IMR-90 (cell line): ENCODE measurements around the gene DOCK1. TPM values are rescaled to one million over a fixed set of nuclear protein-coding genes. Genes with fewer than 3 reads are reported as not detected.

ENCODE experiments used
- ATAC-seq: fragments of 200-7000 bp; cut with Tn5 transposase; 2 replicates; pipeline ENCODE4 v1.9.1; 2020; ENCODE audit warnings: low read depth, mild to moderate bottlenecking, moderate library complexity
- BruUV-seq: library from RNA; stranded (reverse); fragments of 400-500 nt; replicated peaks from 2 replicates; lab custom pipeline; 2021; lab: Mats Ljungman, UMichigan
- CTCF ChIA-PET: fragments of 300-600 bp; formaldehyde crosslinking; extraction: SDS; loops from one replicate; lab custom pipeline; 2021; ENCODE audit warnings: antibody characterized with exemption; lab: Yijun Ruan, JAX
- POLR2A ChIA-PET: fragments of 300-600 bp; sonication (Branson Sonifier 250); formaldehyde crosslinking; loops from one replicate; lab custom pipeline; 2022; ENCODE audit warnings: antibody characterized with exemption; ENCODE audit not compliant: unreplicated experiment; lab: Charles Lee
- DNase-seq: peaks from one replicate; pipeline ENCODE4 v3.0.0; 2013
- H2AFZ ChIP-seq: replicated peaks from 2 replicates; pipeline ENCODE3; 2013; ENCODE audit warnings: low read length, mild to moderate bottlenecking; ENCODE audit not compliant: poor library complexity
- H2AK5ac ChIP-seq: 2 replicates; pipeline ENCODE4 v1.6.1; 2013; ENCODE audit warnings: low read depth, low read length, inconsistent platforms
- H2AK9ac ChIP-seq: replicated peaks from 2 replicates; pipeline ENCODE3; 2013; ENCODE audit warnings: mild to moderate bottlenecking, low read depth, low read length, moderate library complexity; ENCODE audit not compliant: poor library complexity
- H2BK120ac ChIP-seq: 2 replicates; pipeline ENCODE4 v1.6.1; 2013; ENCODE audit warnings: low read depth, low read length, inconsistent platforms
- H2BK15ac ChIP-seq: 3 replicates; pipeline ENCODE4 v1.6.1; 2013; ENCODE audit warnings: low read depth, low read length, inconsistent platforms
- H2BK20ac ChIP-seq: 2 replicates; pipeline ENCODE4 v1.6.1; 2013; ENCODE audit warnings: low read depth, mild to moderate bottlenecking, inconsistent platforms, low read length, moderate library complexity
- H2BK5ac ChIP-seq: 2 replicates; pipeline ENCODE4 v1.6.1; 2013; ENCODE audit warnings: mild to moderate bottlenecking, low read depth, low read length, inconsistent platforms; ENCODE audit not compliant: poor library complexity, severe bottlenecking
- H3K14ac ChIP-seq: replicated peaks from 2 replicates; pipeline ENCODE4 v1.6.1; 2013; ENCODE audit warnings: low read depth, low read length, inconsistent platforms
- H3K18ac ChIP-seq: 2 replicates; pipeline ENCODE4 v1.6.1; 2013; ENCODE audit warnings: low read depth, low read length, control low read depth
- H3K23ac ChIP-seq: 2 replicates; pipeline ENCODE4 v1.6.1; 2013; ENCODE audit warnings: low read depth, low read length, inconsistent platforms
- H3K27ac ChIP-seq: 2 replicates; pipeline ENCODE4 v1.5.1; 2013; ENCODE audit warnings: mild to moderate bottlenecking, control low read depth, low read length; ENCODE audit not compliant: insufficient read depth
- H3K27me3 ChIP-seq: 2 replicates; pipeline ENCODE4 v1.6.1; 2013; ENCODE audit warnings: low read length; ENCODE audit not compliant: control insufficient read depth, insufficient read depth
- H3K36me3 ChIP-seq: 2 replicates; pipeline ENCODE4 v1.6.1; 2013; ENCODE audit warnings: low read length, mixed read lengths; ENCODE audit not compliant: control insufficient read depth, insufficient read depth
- H3K4ac ChIP-seq: 2 replicates; pipeline ENCODE4 v1.6.1; 2013; ENCODE audit warnings: low read depth, low read length, inconsistent platforms
- H3K4me1 ChIP-seq: 2 replicates; pipeline ENCODE4 v1.6.1; 2013; ENCODE audit warnings: low read length, mixed read lengths; ENCODE audit not compliant: control insufficient read depth, insufficient read depth
- H3K4me2 ChIP-seq: 2 replicates; pipeline ENCODE4 v1.6.1; 2013; ENCODE audit warnings: low read depth, mild to moderate bottlenecking, control low read depth, low read length, moderate library complexity
- H3K4me3 ChIP-seq: 2 replicates; pipeline ENCODE4 v1.5.1; 2013; ENCODE audit warnings: low read depth, mild to moderate bottlenecking, control low read depth, low read length, moderate library complexity; ENCODE audit not compliant: insufficient read depth
- H3K56ac ChIP-seq: 2 replicates; pipeline ENCODE4 v1.6.1; 2013; ENCODE audit warnings: low read length, inconsistent platforms; ENCODE audit not compliant: insufficient read depth; ENCODE audit errors: extremely low read depth
- H3K79me1 ChIP-seq, 2 experiments: 2 replicates each; pipeline ENCODE4 v1.6.1; 2013; ENCODE audit warnings: low read length in 2 of 2, inconsistent platforms in 1 of 2, low read depth in 1 of 2
- H3K9ac ChIP-seq: 2 replicates; pipeline ENCODE4 v1.6.1; 2013; ENCODE audit warnings: low read depth, low read length, control low read depth
- H3K9me1 ChIP-seq: 2 replicates; pipeline ENCODE4 v1.6.1; 2013; ENCODE audit warnings: low read length, inconsistent platforms; ENCODE audit not compliant: insufficient read depth
- H3K9me3 ChIP-seq: 2 replicates; pipeline ENCODE4 v1.6.1; 2013; ENCODE audit warnings: low read length; ENCODE audit not compliant: control insufficient read depth, insufficient read depth
- H4K20me1 ChIP-seq: 2 replicates; pipeline ENCODE4 v1.6.1; 2013; ENCODE audit warnings: low read length, inconsistent platforms; ENCODE audit not compliant: insufficient read depth
- H4K5ac ChIP-seq: 2 replicates; pipeline ENCODE4 v1.6.1; 2013; ENCODE audit warnings: mild to moderate bottlenecking, low read depth, low read length, control low read depth
- H4K8ac ChIP-seq, 2 experiments: 2 replicates each; pipeline ENCODE4 v1.6.1; 2013; ENCODE audit warnings: low read depth in 2 of 2, low read length in 2 of 2, control low read depth in 1 of 2, inconsistent platforms in 1 of 2
- H4K91ac ChIP-seq: 2 replicates; pipeline ENCODE4 v1.6.1; 2013; ENCODE audit warnings: low read depth, low read length, inconsistent platforms; ENCODE audit not compliant: insufficient read depth
- BHLHE40 ChIP-seq: fragments of 150-350 bp; IDR thresholded peaks from 2 replicates; pipeline ENCODE4 v1.6.1; 2016; ENCODE audit warnings: mild to moderate bottlenecking, low read depth, low read length
- CEBPB ChIP-seq: IDR thresholded peaks from 2 replicates; pipeline ENCODE4 v1.6.1; 2012; ENCODE audit warnings: low read depth, low read length, improper control_type of control experiment
- CHD1 ChIP-seq: IDR thresholded peaks from 2 replicates; pipeline ENCODE4 v1.6.1; 2012; ENCODE audit warnings: low read depth, low read length, improper control_type of control experiment
- FOS ChIP-seq: fragments of 150-350 bp; IDR thresholded peaks from 2 replicates; pipeline ENCODE4 v1.6.1; 2016; ENCODE audit warnings: low read depth, low read length
- MAZ ChIP-seq: IDR thresholded peaks from 2 replicates; pipeline ENCODE4 v1.6.1; 2012; ENCODE audit warnings: low read depth, mild to moderate bottlenecking, low read length, improper control_type of control experiment, moderate library complexity, borderline replicate concordance
- MXI1 ChIP-seq: IDR thresholded peaks from 2 replicates; pipeline ENCODE4 v1.6.1; 2012; ENCODE audit warnings: low read depth, mild to moderate bottlenecking, low read length, moderate library complexity, borderline replicate concordance
- NFE2L2 ChIP-seq: fragments of 150-350 bp; IDR thresholded peaks from 2 replicates; pipeline ENCODE4 v1.6.1; 2016; ENCODE audit warnings: low read depth, mild to moderate bottlenecking, low read length
- POLR2A ChIP-seq: IDR thresholded peaks from 2 replicates; pipeline ENCODE4 v1.6.1; 2012; ENCODE audit warnings: mild to moderate bottlenecking, low read depth, low read length
- RAD21 ChIP-seq: IDR thresholded peaks from 2 replicates; pipeline ENCODE4 v1.6.1; 2012; ENCODE audit warnings: low read length, improper control_type of control experiment
- SMC3 ChIP-seq: fragments of 150-350 bp; IDR thresholded peaks from 2 replicates; pipeline ENCODE4 v1.6.1; 2016; ENCODE audit warnings: low read depth, mild to moderate bottlenecking, antibody characterized with exemption, low read length, moderate library complexity
- WGBS, 2 experiments: methylation state at CpG; one replicate each; pipeline versions ENCODE4 v1.1.5 to v1.1.7; 2013; ENCODE audit warnings: missing lambda C conversion rate in 2 of 2; ENCODE audit not compliant: insufficient read length in 1 of 2; ENCODE audit errors: extremely low coverage in 2 of 2; 5-methylcytosine and 5-hydroxymethylcytosine counted together
- dilution Hi-C: fragments of 300-500 bp; cut with HindIII; formaldehyde crosslinking; loops from one replicate; pipeline ENCODE4 v1.14.3; 2018; ENCODE audit warnings: low sequenced_read_pairs; ENCODE audit not compliant: unreplicated experiment
- in situ Hi-C: fragments of 300-500 bp; cut with MboI; formaldehyde crosslinking; loops from 3 replicates; pipeline ENCODE4 v1.14.3; 2019; ENCODE audit warnings: low sequenced_read_pairs, inconsistent platforms, mixed read lengths
- intact Hi-C: fragments of 100-400 bp; cut with micrococcal nuclease; formaldehyde crosslinking; loops from 2 replicates; pipeline ENCODE4 v1.10.0; 2022
- polyA plus RNA-seq, 3 experiments: library from polyadenylated mRNA; depleted of rRNA; stranded (reverse); fragments of >200 nt; gene quantifications; 2 replicates each; pipeline ENCODE4 v1.2.3, GENCODE V29; 2012; ENCODE audit warnings: low replicate concordance in 1 of 3
- total RNA-seq: library from RNA; depleted of rRNA; stranded (reverse); fragments of >200 nt; gene quantifications from 2 replicates; pipeline ENCODE4 v1.2.3, GENCODE V29; 2012
- TF ChIP-seq, protein P1 (sequence below): conservative IDR thresholded peaks from 2 replicates; pipeline ENCODE4 v1.5.1; 2012; ENCODE audit warnings: mild to moderate bottlenecking, low read depth, low read length, improper control_type of control experiment
- TF ChIP-seq, protein P2 (sequence below): fragments of 150-350 bp; IDR thresholded peaks from 2 replicates; pipeline ENCODE4 v1.6.1; 2017; ENCODE audit warnings: mild to moderate bottlenecking, antibody characterized with exemption, low read length, low read depth

DOCK1 gene
- total and polyA plus RNA-seq, 2 of the 4 experiments (the other 2 are of a cell fraction), result 28.2 to 71.0 TPM

DNA sequence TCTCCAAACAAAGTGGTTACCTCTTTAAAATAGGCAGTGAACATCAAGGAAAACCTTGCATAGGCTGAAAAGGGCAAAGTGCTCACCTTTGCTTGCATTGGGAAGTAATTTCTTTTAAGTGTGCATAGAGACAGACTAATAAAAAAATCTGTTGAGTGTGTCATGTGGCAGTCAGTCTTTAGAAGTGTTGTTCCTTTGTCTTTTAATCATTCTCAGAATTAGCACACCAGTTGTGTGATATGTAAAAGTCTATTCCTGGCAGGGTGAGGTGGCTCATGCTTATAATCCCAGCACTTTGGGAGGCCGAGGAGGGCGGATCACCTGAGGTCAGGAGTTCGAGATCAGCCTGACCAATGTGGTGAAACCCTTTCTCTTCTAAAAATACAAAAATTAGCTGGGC, 174.2 kb downstream of the DOCK1 start:
- Histone ChIP-seq H3K36me3 (peaks cover 39% of the 10 kb centered on the region), H2BK20ac (no peak overlapping the region), H3K79me1 (peaks cover 11 to 15% of the 10 kb centered on the region in 2 experiments; a peak in 3 of 4 replicates), H3K56ac (no peak overlapping the region), H4K8ac (no peak overlapping the region), H4K91ac (no peak overlapping the region), H4K5ac (no peak overlapping the region), H3K18ac (no peak overlapping the region), H3K9ac (no peak overlapping the region), H3K23ac (no peak overlapping the region), H3K4me3 (no peak overlapping the region), H2AFZ (no peak overlapping the region), H4K20me1 (0 out of 2 replicates have a peak, but pooled peaks cover 3% of the 10 kb centered on the region), H2BK120ac (no peak overlapping the region), H2AK5ac (no peak overlapping the region), H3K27me3 (no peaks in the 10 kb centered on the region), H3K4ac (no peak overlapping the region), H3K14ac (no peak overlapping the region), H2BK5ac (no peak overlapping the region), H3K4me1 (no peaks in the 10 kb centered on the region), H2BK15ac (no peak overlapping the region), H3K27ac (no peak overlapping the region), H3K9me1 (peaks cover 9% of the 10 kb centered on the region), H3K9me3 (no peaks in the 10 kb centered on the region), H3K4me2 (no peak overlapping the region), H2AK9ac (no peak overlapping the region)
- DNase-seq, result no peak
- ATAC-seq, result no peak
- intact Hi-C loops (no loop called here), in situ Hi-C loops (no loop called here), dilution Hi-C loops (no loop called here)
- CTCF ChIA-PET, result interaction anchor here (0.7 kb wide), 1 partner anchor 15 kb away, joined by 5 read pairs; no protein-coding TSS in a partner anchor
- POLR2A ChIA-PET, result no interaction called here
- WGBS, 2 experiments, result no CpG with 5 or more reads among the region's 3 CpGs
- no TSS peak for BruUV-seq
- TF ChIP-seq CHD1 (no peak), MAZ (no peak), CEBPB (no peak), POLR2A (no peak), NFE2L2 (no peak), FOS (no peak), BHLHE40 (no peak), RAD21 (no peak), SMC3 (no peak), MXI1 (no peak)
- TF ChIP-seq, protein P1, sequence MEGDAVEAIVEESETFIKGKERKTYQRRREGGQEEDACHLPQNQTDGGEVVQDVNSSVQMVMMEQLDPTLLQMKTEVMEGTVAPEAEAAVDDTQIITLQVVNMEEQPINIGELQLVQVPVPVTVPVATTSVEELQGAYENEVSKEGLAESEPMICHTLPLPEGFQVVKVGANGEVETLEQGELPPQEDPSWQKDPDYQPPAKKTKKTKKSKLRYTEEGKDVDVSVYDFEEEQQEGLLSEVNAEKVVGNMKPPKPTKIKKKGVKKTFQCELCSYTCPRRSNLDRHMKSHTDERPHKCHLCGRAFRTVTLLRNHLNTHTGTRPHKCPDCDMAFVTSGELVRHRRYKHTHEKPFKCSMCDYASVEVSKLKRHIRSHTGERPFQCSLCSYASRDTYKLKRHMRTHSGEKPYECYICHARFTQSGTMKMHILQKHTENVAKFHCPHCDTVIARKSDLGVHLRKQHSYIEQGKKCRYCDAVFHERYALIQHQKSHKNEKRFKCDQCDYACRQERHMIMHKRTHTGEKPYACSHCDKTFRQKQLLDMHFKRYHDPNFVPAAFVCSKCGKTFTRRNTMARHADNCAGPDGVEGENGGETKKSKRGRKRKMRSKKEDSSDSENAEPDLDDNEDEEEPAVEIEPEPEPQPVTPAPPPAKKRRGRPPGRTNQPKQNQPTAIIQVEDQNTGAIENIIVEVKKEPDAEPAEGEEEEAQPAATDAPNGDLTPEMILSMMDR, result no peak
- TF ChIP-seq, protein P2, sequence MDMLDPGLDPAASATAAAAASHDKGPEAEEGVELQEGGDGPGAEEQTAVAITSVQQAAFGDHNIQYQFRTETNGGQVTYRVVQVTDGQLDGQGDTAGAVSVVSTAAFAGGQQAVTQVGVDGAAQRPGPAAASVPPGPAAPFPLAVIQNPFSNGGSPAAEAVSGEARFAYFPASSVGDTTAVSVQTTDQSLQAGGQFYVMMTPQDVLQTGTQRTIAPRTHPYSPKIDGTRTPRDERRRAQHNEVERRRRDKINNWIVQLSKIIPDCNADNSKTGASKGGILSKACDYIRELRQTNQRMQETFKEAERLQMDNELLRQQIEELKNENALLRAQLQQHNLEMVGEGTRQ, result no peak
